ENCODE results near the gene FBLIM1.

FBLIM1 gene

DNA sequence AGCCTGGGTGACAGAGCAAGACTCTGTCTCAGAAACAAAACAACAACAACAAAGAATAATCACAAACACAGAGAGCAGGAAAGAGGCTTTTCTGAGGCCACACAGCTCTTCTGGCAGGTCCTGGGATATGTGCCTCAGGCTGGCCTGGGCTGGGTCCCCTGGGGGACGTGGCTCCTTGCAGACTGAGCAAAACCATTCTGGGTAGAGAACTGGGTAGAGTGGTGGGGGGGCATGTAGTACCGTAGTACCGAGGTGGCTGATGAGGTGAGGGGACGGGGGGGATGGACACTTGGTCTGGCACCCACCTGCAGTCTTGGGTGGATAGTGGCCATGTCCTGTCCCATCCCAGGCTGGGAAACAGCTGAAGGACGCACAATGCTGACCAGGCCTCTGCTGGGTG, 10.3 kb upstream of the FBLIM1 start:
- DNase-seq (ENCODE audit: low spot score) = no peak

DNA sequence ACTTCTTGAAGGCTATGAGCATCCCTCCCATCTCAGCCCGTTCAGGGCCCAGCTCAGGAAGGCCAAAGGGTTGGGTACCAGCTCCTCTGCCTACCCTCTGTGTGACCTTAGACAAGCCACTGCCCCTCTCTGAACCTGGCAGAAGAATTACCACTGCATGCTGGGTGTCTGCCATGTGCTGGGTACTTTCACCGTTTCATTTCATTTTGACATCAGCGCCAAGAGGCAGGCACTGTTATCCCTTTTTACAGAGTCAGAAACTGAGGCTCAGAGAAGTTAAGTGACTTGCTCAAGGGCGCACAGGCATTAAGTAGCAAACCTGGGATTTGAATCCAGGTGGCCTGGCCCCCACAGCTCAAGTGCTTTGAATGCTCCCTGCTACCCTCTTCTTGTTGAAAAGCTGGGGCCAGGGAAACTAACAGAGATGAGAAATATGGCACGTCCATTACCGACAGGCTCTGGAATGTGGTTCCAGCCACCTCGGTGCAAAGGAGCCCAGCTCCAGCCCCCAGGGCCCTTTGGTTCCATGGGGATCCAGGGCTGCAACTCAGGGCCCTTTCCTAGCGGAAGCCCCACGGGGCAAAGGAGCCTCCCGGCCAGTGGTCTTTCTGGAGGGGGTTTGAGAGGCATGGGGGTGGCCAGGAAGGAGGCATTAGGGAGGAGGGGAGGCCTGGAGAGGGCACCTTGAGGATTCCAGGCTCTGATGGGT, 9.8 kb upstream of the FBLIM1 start:
- no peak for DNase-seq (ENCODE audit: low spot score)

DNA sequence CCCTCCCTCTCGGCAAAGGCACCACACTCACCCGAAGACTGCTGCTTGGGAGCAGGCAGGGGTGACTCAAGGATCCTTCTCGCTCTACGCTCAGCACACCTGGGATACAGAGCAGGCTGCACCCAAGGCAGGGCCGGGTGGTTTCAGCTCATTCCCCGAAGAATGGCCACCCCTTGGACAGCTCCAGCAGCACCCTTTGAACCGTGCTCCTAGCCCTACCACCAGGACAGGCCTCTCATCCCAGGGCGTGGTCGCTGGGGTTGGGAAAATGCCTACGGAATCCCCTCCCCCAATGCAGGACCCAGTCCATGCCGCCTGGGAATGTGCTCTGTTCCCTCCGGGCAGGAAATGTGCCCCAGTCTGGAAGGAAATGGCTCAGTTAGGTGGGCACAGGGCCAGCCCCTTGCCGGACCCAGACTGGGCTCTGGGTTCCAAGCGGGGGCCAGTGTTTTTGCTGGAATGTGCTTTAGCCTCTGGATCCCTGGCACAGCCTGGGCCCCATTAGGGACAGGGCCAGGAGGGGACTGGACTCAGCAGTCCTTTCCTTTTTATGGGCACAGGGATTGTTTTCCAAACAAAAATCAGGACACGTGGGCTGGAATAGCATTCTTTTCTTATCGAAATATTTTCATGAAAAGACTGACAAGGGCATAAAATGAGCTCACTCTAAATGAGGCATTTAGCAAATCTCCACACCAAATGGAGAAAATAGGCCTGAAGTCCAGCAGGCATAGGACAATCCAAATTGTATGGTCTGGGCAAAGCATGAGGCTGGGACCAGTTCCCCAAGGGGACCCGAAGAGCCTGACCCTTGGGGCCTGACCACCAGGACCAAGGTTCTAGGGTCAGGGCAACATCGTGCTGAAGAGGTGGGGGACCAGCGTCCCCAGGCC, 8.9 kb upstream of the FBLIM1 start:
- DNase-seq (ENCODE audit: low spot score) = no peak

DNA sequence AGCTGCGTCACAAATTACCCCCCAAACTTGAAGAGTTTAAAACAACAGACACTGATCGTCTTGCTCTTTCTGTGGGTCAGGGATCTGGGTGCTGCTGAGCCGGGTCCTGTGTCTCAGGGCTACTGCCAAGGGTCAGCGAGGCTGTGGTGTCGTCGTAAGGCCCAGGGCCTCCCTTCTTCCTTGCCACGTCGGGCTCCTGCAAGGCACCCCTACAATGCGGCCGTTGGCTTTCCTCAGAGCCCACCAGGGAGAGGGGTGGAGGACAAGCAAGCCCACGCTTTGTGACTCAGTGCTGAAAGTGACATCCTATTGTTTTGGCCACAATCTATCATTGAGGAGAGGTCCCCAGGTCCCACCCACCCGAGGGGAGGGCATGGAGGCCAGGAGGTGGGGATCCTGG, 7.7 kb upstream of the FBLIM1 start:
- DNase-seq (ENCODE audit: low spot score) = no peak

DNA sequence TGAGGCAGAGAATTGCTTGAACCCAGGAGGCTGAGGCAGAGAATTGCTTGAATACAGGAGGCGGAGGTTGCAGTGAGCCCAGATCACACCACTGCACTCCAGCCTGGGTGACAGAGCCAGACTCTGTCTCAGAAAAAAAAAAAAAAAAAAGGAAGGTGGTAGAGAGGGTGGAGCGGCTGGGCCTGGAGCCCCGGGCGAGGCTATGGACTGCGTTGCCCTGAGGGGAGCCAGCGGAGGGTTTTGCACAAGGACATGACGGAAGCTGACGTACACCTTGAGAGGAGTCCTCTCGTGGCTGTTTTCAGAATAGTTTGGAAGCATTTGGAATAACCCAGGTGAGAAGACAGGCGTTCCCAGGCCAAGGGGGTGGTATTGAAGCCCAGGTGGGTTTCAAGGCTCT, 6.9 kb upstream of the FBLIM1 start:
- no peak for DNase-seq (ENCODE audit: low spot score)

DNA sequence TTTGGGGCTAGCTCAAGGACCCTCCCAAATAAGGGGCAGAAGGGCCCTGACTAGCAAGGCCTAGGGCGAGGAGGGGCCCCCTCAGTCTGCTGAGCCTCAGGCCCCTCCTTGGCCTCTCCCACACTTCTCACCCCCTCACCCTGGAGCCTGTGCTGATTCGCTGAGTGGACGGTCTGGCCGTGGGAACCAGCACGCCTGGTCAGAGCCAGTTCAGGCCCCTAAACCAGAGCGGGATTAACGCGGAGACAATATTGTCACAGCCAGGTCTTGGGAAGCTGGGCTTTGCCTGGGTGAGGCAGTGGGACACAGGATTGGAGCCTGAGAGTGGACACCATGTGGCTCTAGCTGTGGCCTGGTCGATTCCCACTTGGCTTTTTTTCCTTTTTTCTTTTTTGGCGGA, 4.8 kb upstream of the FBLIM1 start:
- DNase-seq (ENCODE audit: low spot score) = no peak

DNA sequence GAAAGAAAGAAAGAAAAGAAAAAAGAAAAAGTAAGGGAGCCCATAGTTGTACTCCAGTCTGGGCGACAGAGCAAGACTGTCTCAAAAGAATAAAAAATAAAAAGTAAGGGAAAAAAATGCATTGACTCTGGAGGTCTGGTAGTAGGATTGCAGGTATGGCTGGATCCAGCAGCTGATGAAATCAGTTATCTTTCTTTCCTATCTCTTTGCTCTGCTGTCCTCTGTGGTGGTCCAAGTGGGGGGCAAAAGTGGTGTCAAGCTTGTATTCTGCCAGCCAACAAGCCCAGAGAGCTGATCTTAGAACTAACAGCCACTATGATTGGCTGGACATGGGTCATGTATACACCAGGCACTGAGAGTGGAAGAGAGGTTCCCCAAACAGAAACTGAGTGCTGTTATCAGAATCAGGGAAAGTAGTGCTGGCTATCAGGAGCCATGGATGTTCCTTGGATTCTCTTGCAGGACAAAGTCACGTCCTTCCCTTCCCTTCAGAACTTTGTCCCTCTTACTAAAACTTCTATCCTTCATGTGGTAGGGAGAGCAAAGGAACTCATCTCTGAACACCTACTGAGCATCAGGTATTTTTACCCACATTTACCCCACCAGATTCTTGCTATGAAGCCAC, 3.5 kb upstream of the FBLIM1 start:
- no peak for DNase-seq (ENCODE audit: low spot score)

DNA sequence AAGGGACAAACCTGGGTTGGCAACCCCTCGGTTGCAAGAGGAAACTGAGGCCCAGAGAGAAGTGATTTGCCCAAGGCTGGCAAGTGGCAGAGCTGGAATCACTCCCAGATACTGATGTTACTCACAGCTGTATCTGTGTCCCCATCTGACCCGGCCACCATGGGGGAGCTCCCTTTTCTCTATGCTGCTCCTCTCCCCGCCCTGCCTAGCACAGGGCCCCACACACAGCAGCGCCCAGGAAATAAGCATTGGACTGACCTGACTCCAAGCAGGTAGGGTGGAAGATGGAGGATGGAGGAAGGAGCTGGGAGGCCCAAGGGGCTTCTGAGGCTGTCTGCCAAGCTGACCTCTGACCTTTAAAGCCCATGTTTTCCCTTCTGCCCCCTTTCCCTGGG, 3.0 kb upstream of the FBLIM1 start:
- no peak for DNase-seq (ENCODE audit: low spot score)

DNA sequence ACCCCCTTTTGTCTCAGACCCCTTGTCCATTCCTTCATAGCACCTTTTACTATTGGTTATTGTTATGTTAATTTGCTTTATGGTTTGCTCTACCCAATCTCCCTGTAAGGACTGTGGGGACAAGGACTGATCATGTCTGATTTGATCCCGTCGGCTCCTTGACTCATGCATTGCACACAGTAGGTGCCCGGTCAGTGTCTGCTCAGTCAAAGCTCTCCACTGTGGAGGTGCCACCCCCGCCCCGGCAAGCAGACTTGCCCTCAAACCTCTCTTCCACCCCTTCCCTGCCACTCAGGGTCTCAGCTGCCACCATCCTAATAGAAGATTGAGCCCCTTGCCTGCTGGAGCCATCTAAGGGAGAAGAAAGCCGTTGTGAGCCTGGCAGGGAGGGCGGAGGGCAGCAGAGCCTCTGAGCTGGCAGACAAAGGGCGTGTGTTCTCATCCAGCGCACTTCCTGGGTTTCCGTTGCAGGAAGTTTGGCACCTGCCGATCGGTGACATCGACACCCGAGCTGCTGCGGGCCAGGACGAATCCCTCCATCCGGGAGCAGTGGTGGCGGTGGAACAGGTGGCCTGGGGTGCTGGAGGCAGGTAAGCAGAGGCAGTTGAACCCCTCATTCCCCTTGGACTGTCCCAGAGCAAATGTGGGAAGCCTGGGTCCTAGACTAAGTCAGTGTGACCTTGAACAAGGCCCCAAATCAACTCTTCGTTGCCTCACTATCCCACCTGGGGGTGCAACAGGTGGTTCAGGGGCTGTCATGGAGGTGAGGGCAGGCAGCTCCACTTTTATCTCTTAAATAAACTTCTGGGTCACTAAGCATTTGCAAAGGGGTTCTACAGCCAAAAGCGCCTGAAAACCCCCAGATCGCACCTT, 2.2 kb upstream of the FBLIM1 start:
- DNase-seq (ENCODE audit: low spot score) = no peak

DNA sequence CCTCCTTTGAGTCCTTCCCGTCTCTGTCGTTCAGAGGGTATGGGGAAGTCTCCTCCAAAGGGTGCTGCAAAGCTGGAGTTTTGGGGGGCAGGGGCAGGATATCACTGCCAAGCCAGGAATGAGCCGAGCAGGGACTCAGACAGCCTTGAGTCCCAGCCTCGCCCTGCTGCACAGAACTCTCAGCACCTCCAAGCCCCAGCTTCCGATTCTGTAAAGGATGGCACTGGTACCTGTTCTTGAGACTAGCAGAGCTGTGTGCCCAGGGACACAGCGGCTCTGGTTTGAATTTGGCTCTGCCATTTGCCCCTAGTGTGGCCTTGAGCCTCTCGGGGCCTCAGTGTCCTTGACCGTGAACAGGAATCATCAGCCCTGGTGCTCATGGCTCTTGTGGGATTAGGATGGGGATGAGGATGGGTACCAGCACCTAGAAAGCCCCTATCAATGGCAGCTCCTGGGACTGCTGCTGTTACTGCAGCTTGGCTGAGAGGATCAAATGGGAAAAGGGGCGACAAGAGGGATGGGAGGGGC, 1.5 kb upstream of the FBLIM1 start:
- DNase-seq (ENCODE audit: low spot score) = no peak

DNA sequence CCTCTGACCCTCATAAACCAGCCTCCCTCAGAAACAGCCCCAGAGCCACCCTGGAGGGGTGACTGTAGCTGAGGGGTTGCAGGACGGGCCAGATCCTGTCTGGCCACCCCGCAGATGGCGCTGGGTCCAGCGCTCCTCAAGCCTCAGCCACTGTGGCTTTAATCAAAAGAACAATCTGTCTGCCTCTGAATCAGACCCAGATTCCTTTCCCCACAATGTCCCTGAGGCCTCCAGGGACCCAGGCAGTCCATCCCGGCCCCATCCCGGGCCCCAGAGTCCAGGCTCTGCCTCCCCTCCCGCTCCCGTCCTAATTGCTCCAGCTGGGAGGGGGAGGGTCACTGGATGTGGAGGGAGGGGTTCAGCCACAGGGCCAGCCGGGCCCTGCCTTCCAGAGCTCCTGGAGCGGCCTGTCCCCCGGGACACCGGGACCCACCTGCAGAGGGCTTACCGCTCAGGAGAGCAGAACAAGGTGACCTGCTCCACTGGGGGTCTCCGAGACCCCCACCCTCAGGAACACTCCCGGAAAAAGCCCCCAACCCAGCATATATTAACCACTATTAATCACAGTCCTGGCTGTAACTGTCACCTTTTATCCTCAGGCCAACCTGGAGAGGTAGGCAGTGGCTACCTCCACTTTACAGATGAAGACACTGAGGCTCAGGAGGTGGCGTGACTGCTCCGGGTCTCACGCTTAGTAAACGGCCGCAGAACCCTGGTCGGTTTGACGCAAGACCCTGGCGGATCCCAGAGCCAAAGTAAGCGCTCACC, 836 bp upstream of the FBLIM1 start:
- no peak for DNase-seq (ENCODE audit: low spot score)

DNA sequence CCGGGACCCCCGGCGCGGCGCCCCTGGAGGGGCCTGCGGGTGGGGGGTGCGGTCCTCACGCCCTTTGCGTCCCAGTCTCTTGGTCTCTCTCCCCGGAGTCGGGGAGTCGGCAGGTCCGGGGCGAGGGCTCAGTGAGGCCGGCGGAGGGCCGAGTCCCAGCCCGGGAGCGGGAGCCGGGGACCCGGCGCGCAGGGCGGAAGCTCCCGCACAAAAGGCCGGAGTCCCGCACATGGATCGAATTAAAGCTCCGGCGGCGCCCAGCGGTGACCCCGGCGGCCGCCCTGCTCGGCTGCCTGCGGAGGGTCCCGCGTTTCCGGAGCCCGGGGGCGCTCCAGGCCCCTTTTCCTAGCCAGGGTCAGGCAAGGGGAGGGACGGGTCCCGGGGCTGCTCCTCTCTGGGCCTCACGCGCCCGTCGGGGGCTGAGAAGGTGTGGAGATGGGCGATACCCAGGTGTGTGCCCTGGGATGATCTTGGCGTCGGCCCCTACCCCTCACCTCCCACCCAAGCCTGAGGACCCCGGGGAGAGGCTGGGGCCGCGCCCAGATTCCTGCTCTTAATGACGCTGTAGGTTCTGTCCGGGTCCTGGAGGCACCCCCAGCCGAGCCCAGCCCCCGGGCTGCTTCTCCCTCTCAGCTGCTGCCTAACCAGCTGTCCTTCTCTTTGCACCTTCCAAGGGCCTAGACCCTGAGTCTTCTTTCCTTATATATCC, 512 bp downstream of the FBLIM1 start:
- no peak for DNase-seq (ENCODE audit: low spot score)

DNA sequence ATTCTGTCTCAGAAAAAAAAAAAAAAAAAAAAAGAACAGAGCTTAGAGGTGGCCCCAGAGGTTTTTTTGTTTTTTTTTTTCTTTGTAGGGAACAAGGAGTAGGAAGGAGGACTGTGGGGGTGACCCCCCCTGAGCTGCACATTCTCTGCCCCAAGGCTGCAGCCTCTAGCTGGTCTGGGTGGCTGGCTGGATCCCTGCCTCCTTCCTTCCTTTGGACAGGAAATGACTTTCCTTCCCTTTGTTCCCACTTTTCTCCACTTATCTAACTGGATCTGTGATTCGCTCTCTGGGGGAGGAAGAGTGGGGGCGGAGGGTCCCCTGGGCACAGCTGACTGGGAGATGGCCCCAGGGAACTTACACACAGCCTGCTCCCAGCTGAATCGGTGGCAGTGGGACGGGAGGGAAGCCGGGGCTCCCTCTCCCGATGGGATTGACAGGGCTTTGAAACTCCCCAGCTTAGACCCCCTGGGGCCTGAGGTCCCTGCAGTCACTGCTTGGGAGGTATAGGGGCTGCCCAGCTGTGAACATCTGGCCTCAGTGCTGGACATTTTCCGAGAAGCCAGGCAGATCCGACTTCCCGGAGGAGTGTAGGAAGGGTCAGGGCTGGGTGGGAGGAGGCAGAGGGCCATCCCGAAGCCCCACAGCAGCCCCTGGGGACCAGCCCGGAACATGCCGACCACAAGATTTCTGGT, 2.1 kb downstream of the FBLIM1 start:
- no peak for DNase-seq (ENCODE audit: low spot score)

DNA sequence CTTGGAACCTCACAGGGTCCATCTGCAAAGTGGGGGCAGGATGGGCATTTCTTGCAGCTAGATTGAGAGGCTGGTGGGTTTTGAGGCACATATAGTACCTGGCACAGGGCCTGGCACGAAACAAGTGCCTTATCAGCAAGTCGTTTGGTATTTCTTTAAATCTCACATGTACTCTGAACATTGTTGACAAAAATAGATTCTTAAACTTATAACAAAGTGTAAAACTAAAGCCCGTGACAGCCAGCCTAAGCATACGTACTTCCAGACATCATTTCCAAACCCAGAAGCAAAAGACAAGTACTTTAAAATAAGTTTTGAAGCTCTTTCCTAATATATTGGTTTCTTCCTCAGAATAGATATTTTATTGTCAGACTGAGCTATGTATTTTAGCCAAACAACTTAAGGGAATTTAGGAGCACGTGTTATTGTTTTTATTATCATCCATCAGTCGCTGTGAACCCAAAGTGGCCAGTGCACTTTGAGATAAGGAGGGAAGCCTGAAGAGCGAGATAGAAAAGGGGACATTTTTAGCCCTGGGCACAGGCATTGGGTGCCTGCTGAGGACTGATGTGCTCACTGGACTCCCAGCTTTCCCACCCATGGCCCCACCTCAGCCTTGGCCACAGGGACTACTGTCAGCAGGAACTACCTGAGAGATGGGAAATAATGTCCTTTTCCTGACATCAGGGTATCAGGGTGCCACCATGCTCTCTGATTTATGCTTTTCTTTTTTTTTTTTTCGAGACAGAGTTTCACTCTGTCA, 3.0 kb downstream of the FBLIM1 start:
- no peak for DNase-seq (ENCODE audit: low spot score)

DNA sequence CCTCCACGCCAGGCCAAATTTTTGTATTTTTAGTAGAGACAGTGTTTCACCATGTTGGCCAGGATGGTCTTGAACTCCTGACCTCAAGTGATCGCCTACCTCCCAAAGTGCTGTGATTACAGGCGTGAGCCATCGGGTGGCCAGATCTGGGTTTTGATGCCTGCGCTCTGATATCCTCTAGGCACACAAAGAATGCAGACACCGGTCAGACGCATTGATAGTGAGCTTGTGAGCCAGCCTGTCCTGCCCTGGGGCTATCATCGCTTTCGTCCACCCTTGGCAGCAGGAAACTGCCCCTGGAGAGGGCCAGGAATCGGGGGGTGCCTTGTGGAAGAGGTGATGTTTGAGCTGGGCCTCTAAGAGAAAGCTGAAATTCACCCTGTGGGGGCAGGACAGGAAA, 4.0 kb downstream of the FBLIM1 start:
- no peak for DNase-seq (ENCODE audit: low spot score)

DNA sequence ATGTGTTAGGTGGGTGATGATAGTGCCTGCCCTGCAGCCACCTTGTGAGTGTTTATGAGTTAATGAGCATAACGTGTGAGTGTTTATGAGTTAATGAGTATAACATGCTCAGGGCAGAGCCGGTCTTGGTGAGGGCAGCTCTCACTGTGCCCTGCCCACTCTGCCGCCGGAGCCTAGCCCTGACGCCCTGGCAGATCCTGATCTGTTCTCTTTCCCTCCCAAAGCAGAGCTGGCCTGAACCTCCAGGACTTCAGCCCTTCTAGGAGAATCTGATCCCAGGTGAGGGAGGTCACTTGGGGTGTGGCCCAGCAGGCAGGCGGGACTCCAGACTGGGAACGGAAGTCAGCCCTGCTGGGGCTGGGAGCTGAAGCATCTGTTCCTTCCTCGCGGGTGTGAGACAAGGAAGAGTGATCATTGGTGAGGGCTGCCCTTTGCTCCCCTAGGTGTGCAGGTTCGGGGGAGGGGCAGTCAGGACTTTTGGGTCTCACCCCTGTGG, 5.7 kb downstream of the FBLIM1 start:
- DNase-seq (ENCODE audit: low spot score) = no peak

DNA sequence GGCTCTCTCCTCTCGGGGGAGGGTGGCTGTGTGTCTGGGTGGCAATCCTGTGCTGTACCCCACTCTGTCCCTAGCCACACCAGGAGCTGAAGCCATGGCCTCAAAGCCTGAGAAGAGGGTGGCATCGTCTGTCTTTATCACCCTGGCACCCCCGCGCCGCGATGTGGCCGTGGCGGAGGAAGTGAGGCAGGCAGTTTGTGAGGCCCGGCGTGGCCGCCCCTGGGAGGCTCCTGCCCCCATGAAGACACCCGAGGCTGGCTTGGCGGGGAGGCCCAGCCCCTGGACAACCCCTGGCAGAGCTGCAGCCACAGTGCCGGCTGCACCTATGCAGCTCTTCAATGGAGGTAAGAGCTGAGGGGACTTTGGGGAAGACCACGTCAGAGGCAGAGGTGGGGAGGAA, 6.3 kb downstream of the FBLIM1 start:
- no peak for DNase-seq (ENCODE audit: low spot score)

DNA sequence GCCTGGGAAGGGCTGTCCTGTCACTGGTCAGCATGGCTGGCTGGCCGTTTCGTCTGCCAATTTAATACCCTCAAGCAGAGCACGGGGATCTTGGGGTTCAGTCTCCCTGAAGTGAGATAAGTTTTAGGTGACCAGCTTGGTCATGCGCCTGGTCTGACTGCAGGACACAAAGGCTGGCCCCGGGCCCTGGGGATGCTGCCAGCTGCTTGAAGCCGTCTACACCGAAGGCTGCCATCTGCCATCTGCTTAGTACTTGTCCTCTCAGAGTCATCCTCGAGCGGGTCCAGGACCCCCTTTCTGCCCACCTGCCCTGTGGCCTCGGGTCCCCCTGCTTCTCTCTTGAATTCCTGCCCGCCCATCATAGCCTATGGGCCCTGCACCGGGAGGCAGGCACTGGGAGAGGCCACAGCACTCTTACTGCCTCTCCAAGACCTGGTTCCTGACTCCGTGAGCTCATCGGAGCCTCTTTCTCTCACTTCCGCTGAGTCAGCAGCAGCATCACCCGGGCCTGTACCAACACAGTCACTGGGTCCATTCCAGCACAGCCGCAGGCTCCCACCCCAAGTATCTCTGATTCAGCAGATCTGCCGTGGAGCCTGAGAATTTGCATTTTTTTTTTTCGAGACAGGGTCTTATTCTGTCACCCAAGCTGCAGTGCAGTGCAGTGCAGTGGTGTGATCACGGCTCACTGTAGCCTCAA, 7.0 kb downstream of the FBLIM1 start:
- no peak for DNase-seq (ENCODE audit: low spot score)
